AG08396 (cell line): Measurements from ENCODE around the gene SRM.
"Not testable (repeated sequence)": the region's sequence is repeated elsewhere in the genome, so short reads cannot be mapped to it uniquely, and the experiment has no call there.

Experiments used
- DNase-seq: peaks from one replicate; pipeline ENCODE4 v3.0.0; 2012; ENCODE audit warnings: low spot score, mixed read lengths

The SRM gene

GRCh38 chr1:11019358-11019757 lies 40.5 kb downstream of the SRM start:
- DNase-seq = not testable (repeated sequence)

- DNase-seq = no peak
Measured at GRCh38 chr1:11013160-11013531, 46.7 kb downstream of the SRM start.

GRCh38 chr1:11012260-11013159 lies 47.3 kb downstream of the SRM start, which contains the start of gene TARDBP:
TARDBP (plus strand) TSS chr1:11012654; CDS start chr1:11013728, 1,074 bp downstream.
- peak; percentile 98 for DNase-seq
